OCI-LY3 (cell line): Measurements from ENCODE around the gene FMNL3.

Source experiments
- H2AFZ ChIP-seq: fragments of 200-600, 300-600 bp; shearing (Covaris generic); 2 replicates; pipeline ENCODE4 v1.6.0; 2014; ENCODE audit warnings: antibody characterized with exemption, low read depth, low read length
- H3K27ac ChIP-seq: fragments of 200-600, 300-600 bp; sonication (generic); 2 replicates; pipeline ENCODE4 v1.5.1; 2014; ENCODE audit warnings: mild to moderate bottlenecking, low read length, moderate library complexity, mixed read lengths
- H3K27me3 ChIP-seq: fragments of 200-600, 300-600 bp; sonication (generic); 2 replicates; pipeline ENCODE4 v1.6.1; 2014; ENCODE audit warnings: low read depth, low read length, mixed read lengths
- H3K36me3 ChIP-seq: fragments of 200-600, 300-600 bp; sonication (generic); replicated peaks from 2 replicates; pipeline ENCODE3; 2014; ENCODE audit warnings: low read depth, low read length, mixed read lengths
- H3K4me1 ChIP-seq: fragments of 300-600, 200-600 bp; sonication (generic); 2 replicates; pipeline ENCODE4 v1.6.1; 2014; ENCODE audit warnings: low read length, mixed read lengths
- H3K4me2 ChIP-seq: fragments of 200-600, 300-600 bp; sonication (generic); 2 replicates; pipeline ENCODE4 v1.6.1; 2014; ENCODE audit warnings: low read length, mixed read lengths
- H3K4me3 ChIP-seq: fragments of 300-600, 200-600 bp; sonication (generic); 2 replicates; pipeline ENCODE4 v1.5.1; 2014; ENCODE audit warnings: antibody characterized with exemption, mild to moderate bottlenecking, low read length, moderate library complexity
- H3K79me2 ChIP-seq: fragments of 300-600, 200-600 bp; shearing (Covaris generic); 2 replicates; pipeline ENCODE4 v1.6.1; 2014; ENCODE audit warnings: mild to moderate bottlenecking, low read length, mixed read lengths
- H3K9ac ChIP-seq: fragments of 300-600, 200-600 bp; shearing (Covaris generic); 2 replicates; pipeline ENCODE4 v1.6.0; 2014; ENCODE audit warnings: mild to moderate bottlenecking, low read length, moderate library complexity
- H3K9me3 ChIP-seq: fragments of 200-600, 300-600 bp; shearing (Covaris generic); 2 replicates; pipeline ENCODE4 v1.6.1; 2014; ENCODE audit warnings: low read length, mixed read lengths; ENCODE audit not compliant: insufficient read depth
- H4K20me1 ChIP-seq: fragments of 200-600, 300-600 bp; sonication (generic); 2 replicates; pipeline ENCODE4 v1.6.1; 2016; ENCODE audit warnings: low read length, mixed read lengths; ENCODE audit not compliant: insufficient read depth
- CTCF ChIP-seq: fragments of 200-600, 300-600 bp; sonication (generic); IDR thresholded peaks from 2 replicates; pipeline ENCODE4 v1.5.1; 2014; ENCODE audit warnings: antibody characterized with exemption, low read length, low read depth
- EZH2phosphoT487 ChIP-seq: fragments of 200-600 bp; shearing (Covaris generic); IDR thresholded peaks from 2 replicates; pipeline ENCODE4 v1.6.1; 2018; ENCODE audit warnings: antibody characterized with exemption, mixed run types, low read depth

Gene FMNL3

GRCh38 chr12:49652921-49653520 lies 54.2 kb downstream of the FMNL3 start:
- Histone ChIP-seq H2AFZ (no peak overlapping the region), H3K27ac (no peak overlapping the region), H3K36me3 (peaks cover 83% of the 10 kb centered on the region)

GRCh38 chr12:49651855-49652254 lies 55.4 kb downstream of the FMNL3 start:
- Histone ChIP-seq H2AFZ (no peak overlapping the region), H3K4me1 (no peaks in the 10 kb centered on the region), H3K4me3 (no peak overlapping the region), H3K27ac (no peak overlapping the region), H3K9ac (no peak overlapping the region), H3K36me3 (peaks cover 81% of the 10 kb centered on the region), H3K9me3 (no peaks in the 10 kb centered on the region), H3K27me3 (no peaks in the 10 kb centered on the region), H3K4me2 (no peak overlapping the region), H3K79me2 (no peaks in the 10 kb centered on the region), H4K20me1 (no peaks in the 10 kb centered on the region)
- TF ChIP-seq CTCF (no peak), EZH2phosphoT487 (no peak)

More at GRCh38 chr12:49652921-49653520, 54.2 kb downstream of the FMNL3 start:
- H4K20me1 ChIP-seq = no peaks in the 10 kb centered on the region
- no peaks in the 10 kb centered on the region for H3K27me3 ChIP-seq
- H3K9ac ChIP-seq = no peak overlapping the region
- TF ChIP-seq CTCF = no peak
- TF ChIP-seq EZH2phosphoT487 = no peak
- H3K9me3 ChIP-seq = no peaks in the 10 kb centered on the region
- H3K4me3 ChIP-seq = no peak overlapping the region
- H3K4me1 ChIP-seq = no peaks in the 10 kb centered on the region
- no peak overlapping the region for H3K4me2 ChIP-seq
- no peaks in the 10 kb centered on the region for H3K79me2 ChIP-seq

GRCh38 chr12:49649892-49650291 lies 57.3 kb downstream of the FMNL3 start:
- H3K4me1 ChIP-seq = peaks cover 6% of the 10 kb centered on the region
- H3K4me3 ChIP-seq = no peak overlapping the region
- H3K9ac ChIP-seq = no peak overlapping the region
- no peaks in the 10 kb centered on the region for H4K20me1 ChIP-seq
- H3K27me3 ChIP-seq = no peaks in the 10 kb centered on the region
- H3K27ac ChIP-seq = no peak overlapping the region
- no peak overlapping the region for H3K4me2 ChIP-seq
- peaks cover 89% of the 10 kb centered on the region for H3K36me3 ChIP-seq
- no peaks in the 10 kb centered on the region for H3K9me3 ChIP-seq
- H3K79me2 ChIP-seq = no peaks in the 10 kb centered on the region
- TF ChIP-seq CTCF = no peak
- TF ChIP-seq EZH2phosphoT487 = no peak
- no peak overlapping the region for H2AFZ ChIP-seq

- Histone ChIP-seq H3K4me2 (no peak overlapping the region), H3K4me3 (no peak overlapping the region), H3K36me3 (peaks cover 87% of the 10 kb centered on the region), H2AFZ (no peak overlapping the region), H3K9me3 (no peaks in the 10 kb centered on the region), H3K79me2 (no peaks in the 10 kb centered on the region), H3K27me3 (no peaks in the 10 kb centered on the region), H3K4me1 (peaks cover 9% of the 10 kb centered on the region), H3K27ac (no peak overlapping the region), H4K20me1 (no peaks in the 10 kb centered on the region), H3K9ac (no peak overlapping the region)
- TF ChIP-seq CTCF (no peak), EZH2phosphoT487 (no peak)
Observed at GRCh38 chr12:49649445-49649844, 57.8 kb downstream of the FMNL3 start.
